Activated CD4-positive, alpha-beta T cell treated with anti-CD3 and anti-CD28 coated beads for 1 hour (primary cell): ENCODE measurements around the gene DVL2.

ENCODE experiments used
- DNase-seq: peaks from one replicate; pipeline ENCODE4 v3.0.0-alpha.2; 2020

The DVL2 gene

GRCh38 chr17:7237266-7237760 is 3.0 kb upstream of the DVL2 start:
- no peak for DNase-seq

- DNase-seq: no peak
Observed at GRCh38 chr17:7236808-7237207, 2.5 kb upstream of the DVL2 start.

GRCh38 chr17:7235693-7236665 is 1.7 kb upstream of the DVL2 start:
- DNase-seq: no peak

DNA sequence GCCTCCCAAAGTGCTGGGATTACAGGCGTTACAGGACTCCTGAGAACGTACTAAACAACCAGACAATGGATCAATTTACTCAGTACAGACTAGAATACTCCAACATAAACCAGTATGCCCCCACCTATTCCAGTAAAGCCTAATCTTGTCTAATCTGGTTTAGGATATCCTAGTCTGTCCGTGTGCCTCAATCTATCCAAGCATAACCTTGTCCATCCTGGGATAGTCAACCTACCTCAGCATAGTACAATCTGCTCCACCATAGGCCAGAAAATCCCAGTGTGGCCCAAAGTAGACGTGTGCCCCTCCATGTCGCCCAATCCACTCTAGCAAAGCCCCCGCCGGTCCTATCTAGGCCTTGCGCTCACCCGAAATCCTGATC is 625 bp downstream of the DVL2 start:
- no peak for DNase-seq

GRCh38 chr17:7232114-7232513 is 2.2 kb downstream of the DVL2 start:
- no peak for DNase-seq

DNA sequence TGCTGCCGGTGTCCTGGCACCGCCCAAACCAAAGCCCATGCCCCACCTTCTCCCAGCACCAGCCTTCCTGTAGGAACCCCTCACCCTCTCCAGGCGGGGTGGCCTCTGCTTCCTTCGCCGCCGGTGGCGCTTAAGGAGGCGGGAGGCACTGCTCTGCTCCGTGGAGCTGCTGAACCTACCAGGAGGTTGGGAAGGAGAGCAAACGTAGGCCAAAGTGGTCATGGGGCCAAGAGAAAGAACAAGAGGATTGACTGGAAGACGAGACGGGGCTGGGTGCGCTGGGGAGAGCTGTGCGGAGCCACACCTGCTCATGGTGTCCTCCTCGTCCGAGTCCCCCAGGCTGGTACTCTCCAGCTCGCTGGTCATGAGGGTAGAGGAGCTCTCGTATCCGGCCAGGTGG is 4.8 kb downstream of the DVL2 start:
- DNase-seq: no peak

- DNase-seq: no peak
Observed at GRCh38 chr17:7228920-7229319, 5.4 kb downstream of the DVL2 start.

DNA sequence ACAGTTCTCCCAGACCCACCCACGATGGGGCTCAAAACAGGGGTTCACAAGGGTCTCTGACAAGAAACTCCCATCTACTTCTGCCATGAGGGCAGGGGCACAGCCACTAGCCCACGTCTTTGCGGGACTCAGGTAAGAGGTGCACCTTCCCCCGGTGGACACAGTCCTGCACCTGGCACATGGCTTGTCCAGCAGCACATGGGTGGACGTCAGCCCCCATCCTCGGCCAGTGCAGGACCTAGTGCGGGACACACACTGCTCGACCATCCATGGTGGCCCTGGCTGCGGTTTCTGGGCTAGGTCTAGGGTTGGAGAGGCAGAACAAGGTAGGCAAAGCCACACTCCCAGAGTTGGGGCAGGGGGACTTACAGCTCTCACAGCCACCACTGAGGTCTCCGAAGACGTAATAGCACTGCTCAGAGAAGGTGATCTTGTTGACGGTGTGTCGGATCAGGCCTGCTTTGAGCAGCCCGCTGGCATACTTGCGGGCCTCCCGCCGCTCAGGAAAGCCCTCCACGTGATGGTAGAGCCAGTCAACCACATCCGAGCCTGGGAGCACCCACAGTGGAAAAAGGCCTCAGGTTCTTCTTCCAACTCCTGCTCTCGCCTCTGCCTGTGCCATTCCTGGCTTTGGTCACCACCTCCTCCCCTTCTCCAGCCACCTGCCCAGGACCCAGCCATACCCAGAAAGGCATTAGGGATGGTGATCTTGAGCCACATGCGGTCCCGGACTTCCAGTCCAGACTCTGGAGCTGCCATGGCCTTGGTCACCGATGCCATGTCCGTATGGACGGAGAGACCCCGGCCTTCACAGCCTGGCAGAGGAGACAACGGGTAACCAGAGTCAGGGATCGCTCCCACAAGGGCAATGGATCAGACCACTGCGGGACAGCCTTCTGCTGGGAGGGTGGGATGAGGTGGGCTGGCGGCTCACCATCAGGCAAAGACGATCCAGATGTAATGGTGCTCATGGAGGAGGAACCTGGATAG is 7.3 kb downstream of the DVL2 start:
- DNase-seq: no peak

- DNase-seq: no peak
Observed at GRCh38 chr17:7225711-7226331, 8.5 kb downstream of the DVL2 start.

- no peak for DNase-seq
Observed at GRCh38 chr17:7224661-7225111, 9.6 kb downstream of the DVL2 start.

GRCh38 chr17:7224110-7224509 is 10.2 kb downstream of the DVL2 start:
- DNase-seq: no peak

- DNase-seq: no peak
Observed at GRCh38 chr17:7223375-7223774, 10.9 kb downstream of the DVL2 start.

GRCh38 chr17:7222972-7223292 is 11.4 kb downstream of the DVL2 start:
- DNase-seq: no peak

DNA sequence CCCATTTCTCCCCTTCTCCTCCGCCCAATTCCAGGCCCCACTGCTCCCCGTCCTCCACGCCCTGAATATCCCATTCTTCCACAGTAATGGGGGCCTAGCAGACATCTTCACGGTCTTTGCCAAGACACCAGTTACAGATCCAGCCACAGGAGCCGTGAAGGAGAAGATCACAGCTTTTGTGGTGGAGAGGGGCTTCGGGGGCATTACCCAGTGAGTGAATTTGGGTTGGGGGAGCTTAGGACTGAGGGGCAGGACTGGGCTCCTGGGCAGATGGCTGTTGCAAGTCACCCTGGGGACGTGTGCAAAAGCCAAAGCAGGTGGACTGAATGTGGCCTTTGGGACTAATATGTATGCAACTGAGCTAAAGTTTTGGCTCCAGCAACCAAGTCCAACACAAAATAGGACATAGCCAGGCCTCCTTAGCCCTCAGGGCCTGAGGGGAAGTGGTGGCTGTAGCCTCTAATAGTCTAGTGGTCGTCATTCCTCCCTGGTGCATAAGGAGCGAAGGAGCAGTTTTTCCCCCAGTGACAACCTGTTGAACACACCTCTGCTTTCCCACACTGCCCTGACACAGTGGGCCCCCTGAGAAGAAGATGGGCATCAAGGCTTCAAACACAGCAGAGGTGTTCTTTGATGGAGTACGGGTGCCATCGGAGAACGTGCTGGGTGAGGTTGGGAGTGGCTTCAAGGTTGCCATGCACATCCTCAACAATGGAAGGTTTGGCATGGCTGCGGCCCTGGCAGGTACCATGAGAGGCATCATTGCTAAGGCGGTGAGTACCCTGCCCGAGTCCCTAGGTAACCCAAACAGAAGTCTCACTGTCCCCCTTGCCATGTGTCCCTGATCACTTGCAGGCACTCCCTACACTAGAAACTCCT is 12.0 kb downstream of the DVL2 start:
- DNase-seq: no peak

- no peak for DNase-seq
Observed at GRCh38 chr17:7221278-7222092, 12.8 kb downstream of the DVL2 start.

DNA sequence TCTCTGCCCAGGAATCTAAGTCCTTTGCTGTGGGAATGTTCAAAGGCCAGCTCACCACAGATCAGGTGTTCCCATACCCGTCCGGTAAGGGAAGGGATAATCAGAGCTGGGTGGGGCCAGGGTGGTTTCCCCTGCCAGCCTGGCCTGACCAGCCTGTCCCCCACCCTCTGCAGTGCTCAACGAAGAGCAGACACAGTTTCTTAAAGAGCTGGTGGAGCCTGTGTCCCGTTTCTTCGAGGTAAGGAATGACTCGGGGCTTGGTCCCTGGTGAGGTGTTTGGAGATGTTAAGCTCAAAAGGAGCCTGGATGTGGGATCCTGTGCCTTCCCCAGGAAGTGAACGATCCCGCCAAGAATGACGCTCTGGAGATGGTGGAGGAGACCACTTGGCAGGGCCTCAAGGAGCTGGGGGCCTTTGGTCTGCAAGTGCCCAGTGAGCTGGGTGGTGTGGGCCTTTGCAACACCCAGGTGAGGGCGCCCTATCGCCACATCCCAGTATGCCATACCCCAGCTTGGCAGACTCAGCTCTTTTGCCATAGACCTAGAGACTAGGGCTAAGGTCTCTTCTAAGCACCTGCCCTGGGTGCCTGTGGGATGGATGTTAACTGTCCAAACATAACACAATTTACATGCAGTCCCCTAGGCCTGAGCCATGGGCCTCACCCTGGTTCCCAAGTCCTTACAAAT is 13.6 kb downstream of the DVL2 start:
- peak; percentile 47 for DNase-seq

DNA sequence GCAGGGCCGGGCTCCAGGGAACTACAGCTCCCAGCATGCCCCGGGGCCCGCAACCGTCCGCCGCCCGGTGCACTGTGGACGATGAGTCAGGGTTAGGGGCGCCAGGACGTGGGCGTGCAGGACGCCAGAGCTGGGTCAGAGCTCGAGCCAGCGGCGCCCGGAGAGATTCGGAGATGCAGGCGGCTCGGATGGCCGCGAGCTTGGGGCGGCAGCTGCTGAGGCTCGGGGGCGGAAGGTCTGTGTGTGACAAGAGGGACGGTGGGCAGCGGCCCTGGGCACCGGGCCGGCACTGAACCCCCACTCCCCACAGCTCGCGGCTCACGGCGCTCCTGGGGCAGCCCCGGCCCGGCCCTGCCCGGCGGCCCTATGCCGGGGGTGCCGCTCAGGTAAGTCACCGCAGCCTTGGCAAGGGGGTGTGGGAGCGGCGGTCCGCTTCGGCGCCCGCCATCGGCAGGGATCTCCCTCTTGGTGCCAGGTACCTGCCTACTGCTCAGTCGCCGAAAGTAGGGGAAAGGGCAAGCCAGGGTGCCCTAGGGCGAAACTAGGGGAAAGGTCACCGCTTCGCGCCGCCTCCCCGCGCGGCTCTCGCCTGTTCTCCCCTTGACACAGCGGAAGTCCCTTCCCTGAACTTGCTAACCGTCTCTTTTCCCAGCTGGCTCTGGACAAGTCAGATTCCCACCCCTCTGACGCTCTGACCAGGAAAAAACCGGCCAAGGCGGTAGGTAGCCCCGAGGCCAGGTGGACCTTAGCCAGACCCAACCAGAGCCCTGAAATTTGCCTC is 14.3 kb downstream of the DVL2 start, which contains the start of the genes ACADVL and DLG4:
TSS of gene ACADVL (plus strand) at position 127 of the 781 bp plus-strand sequence. CDS start at position 174, 47 bp downstream.
TSS of gene DLG4 (minus strand) at position 25 of the 781 bp plus-strand sequence.
- peak; percentile 65 for DNase-seq

- DNase-seq: no peak
Observed at GRCh38 chr17:7219229-7219811, 15.0 kb downstream of the DVL2 start.

GRCh38 chr17:7218758-7219157 is 15.6 kb downstream of the DVL2 start:
- no peak for DNase-seq
